ENCODE results near the gene NDUFS5.
"Not testable (repeated sequence)": the region's sequence is repeated elsewhere in the genome, so short reads cannot be mapped to it uniquely, and the experiment has no call there.

The NDUFS5 gene

DNA sequence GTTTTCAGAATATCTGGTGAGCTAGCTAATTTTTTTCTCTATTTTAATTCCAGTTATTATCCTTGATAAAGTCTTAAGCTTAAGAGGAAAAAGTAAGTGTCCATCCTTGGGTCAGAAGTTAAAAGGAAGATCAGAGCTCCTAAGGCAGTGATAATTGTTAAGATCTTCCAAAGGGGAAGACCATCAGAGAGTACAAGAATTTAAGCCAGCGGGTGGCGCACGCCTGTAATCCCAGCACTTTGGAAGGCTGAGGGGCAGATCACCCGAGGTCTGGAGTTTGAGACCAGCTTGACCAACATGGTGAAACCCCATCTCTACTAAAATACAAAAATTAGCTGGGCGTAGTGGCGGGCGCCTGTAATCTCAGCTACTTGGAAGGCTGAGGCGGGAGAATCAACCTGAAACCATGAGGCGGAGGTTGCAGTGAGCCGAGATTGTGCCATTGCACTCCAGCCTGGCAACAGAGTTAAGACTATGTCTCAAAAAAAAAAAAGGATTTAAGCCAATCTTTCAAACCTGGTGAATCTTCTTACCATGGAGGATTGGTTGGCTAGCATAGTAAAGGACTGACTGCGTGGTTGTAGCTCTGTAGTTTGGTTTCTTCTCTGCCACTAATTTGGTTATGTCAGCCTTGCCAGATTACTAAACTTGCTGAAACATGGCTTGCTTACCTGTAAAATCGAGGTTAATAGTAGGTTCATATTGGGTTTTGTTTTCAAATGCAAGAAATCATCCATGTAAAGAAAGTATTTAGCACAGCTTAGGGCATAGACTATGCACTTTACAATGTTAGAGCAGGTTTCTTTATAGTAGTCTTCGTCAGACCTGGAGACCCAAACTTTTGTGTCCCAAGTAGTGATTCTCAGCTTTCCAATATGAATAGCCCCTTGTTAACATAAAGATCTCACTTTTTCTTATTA, 19.2 kb upstream of the NDUFS5 start:
- Histone ChIP-seq H3K4me2 (ENCODE audit: low read length) (no peak overlapping the region), H3K9ac (ENCODE audit: low read length) (no peak overlapping the region), H3K27me3 (ENCODE audit: low read depth, low read length) (no peaks in the 10 kb centered on the region), H2AFZ (ENCODE audit: low read depth, low read length) (no peak overlapping the region), H3K4me3 (ENCODE audit: low read length) (no peak overlapping the region), H3K9me3 (ENCODE audit: insufficient read depth, low read length) (no peaks in the 10 kb centered on the region), H4K20me1 (ENCODE audit: insufficient read depth, low read length) (peaks cover 2% of the 10 kb centered on the region; the same call in 1 of the 2 replicates), H3K4me1 (ENCODE audit: low read length) (no peaks in the 10 kb centered on the region), H3K36me3 (replicated peaks; ENCODE audit: low read depth, low read length) (peaks cover 43% of the 10 kb centered on the region), H3K79me2 (ENCODE audit: low read length) (peaks cover 6% of the 10 kb centered on the region; the same call in 1 of the 2 replicates), H3K27ac (ENCODE audit: low read length) (no peak overlapping the region)
- TF ChIP-seq, protein P1, sequence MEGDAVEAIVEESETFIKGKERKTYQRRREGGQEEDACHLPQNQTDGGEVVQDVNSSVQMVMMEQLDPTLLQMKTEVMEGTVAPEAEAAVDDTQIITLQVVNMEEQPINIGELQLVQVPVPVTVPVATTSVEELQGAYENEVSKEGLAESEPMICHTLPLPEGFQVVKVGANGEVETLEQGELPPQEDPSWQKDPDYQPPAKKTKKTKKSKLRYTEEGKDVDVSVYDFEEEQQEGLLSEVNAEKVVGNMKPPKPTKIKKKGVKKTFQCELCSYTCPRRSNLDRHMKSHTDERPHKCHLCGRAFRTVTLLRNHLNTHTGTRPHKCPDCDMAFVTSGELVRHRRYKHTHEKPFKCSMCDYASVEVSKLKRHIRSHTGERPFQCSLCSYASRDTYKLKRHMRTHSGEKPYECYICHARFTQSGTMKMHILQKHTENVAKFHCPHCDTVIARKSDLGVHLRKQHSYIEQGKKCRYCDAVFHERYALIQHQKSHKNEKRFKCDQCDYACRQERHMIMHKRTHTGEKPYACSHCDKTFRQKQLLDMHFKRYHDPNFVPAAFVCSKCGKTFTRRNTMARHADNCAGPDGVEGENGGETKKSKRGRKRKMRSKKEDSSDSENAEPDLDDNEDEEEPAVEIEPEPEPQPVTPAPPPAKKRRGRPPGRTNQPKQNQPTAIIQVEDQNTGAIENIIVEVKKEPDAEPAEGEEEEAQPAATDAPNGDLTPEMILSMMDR (IDR thresholded peaks at IDR 0.05; ENCODE audit: low read depth, low read length), result no peak
- no peak for TF ChIP-seq EZH2phosphoT487 (IDR thresholded peaks at IDR 0.05; ENCODE audit: low read depth)

DNA sequence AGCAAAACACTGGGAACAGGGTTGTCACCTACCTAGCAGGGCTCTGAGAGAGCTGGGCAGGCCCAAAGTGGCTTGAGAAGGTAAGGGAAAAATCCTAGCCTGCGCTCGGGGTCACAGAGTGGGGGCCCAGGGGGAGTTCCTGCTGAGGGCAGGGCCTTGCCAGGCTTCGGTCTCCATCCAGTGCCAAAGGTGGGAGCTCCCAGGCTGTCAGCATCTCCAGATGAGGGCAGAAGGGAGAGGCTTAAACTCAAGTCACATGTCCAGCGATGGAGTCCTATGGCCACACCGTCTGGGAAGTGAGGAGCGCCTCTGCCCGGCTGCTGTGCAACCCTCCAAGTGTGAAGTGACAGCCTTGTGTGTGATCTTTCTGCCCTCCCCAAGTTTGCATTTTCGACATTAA, 11.2 kb upstream of the NDUFS5 start:
- not testable (repeated sequence) for H3K27me3 ChIP-seq (ENCODE audit: low read depth, low read length); H3K36me3 ChIP-seq (replicated peaks; ENCODE audit: low read depth, low read length); H4K20me1 ChIP-seq (ENCODE audit: insufficient read depth, low read length); H3K4me2 ChIP-seq (ENCODE audit: low read length); H3K4me1 ChIP-seq (ENCODE audit: low read length); H3K9me3 ChIP-seq (ENCODE audit: insufficient read depth, low read length); H3K9ac ChIP-seq (ENCODE audit: low read length); H3K79me2 ChIP-seq (ENCODE audit: low read length); H3K27ac ChIP-seq (ENCODE audit: low read length); H2AFZ ChIP-seq (ENCODE audit: low read depth, low read length); H3K4me3 ChIP-seq (ENCODE audit: low read length)

DNA sequence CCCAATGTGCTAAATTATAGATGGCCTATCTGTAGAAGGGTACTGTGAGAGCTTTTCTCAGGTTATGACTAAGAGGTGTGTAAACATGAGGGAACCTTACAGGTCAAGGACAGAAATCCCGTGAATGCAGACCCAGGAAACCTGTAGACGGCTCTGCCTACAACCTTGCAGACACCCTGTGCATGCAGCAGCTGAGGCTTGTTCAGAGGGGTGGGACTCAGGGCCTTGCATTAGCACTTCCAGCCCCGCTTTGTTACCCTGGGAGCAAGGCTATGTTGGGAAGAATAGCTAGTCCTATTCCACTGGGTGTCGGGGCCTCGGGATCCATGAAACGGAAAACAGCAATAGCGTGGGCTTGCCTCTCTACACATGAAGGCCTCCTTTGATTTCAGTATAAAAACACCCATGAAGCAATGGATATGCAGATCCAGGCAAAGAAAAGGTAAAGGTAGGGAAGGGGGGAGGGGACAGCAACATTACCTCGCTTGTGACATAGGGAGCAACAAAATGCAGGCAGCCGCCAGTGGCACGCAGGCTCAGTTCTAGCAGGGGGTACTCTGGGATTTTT, 9.5 kb upstream of the NDUFS5 start:
- H3K4me2 ChIP-seq (ENCODE audit: low read length), result no peak overlapping the region
- TF ChIP-seq, protein P1 (IDR thresholded peaks at IDR 0.05; ENCODE audit: low read depth, low read length), result no peak
- TF ChIP-seq EZH2phosphoT487 (IDR thresholded peaks at IDR 0.05; ENCODE audit: low read depth), result no peak

DNA sequence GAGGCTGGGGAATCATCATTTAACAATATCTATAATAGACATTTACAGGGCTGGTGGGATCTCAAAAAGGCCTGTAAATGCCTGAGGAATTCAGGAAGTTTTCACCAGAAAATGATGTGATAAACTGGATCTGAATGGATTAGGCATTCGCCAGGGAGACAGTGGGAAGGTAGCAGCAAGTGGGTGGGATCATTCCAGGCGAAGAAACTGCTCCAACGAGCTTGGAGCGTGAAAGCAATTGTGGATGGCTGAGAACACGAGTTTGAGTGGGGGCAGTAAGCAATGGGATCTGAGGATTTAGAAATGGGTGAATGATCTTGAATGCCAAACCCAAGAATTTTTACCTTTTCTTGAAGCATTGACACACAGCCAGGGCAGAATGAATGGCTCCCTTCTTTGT, 8.9 kb upstream of the NDUFS5 start:
- H3K36me3 ChIP-seq (replicated peaks; ENCODE audit: low read depth, low read length), result no peaks in the 10 kb centered on the region
- no peaks in the 10 kb centered on the region for H3K9me3 ChIP-seq (ENCODE audit: insufficient read depth, low read length)
- TF ChIP-seq, protein P1 (IDR thresholded peaks at IDR 0.05; ENCODE audit: low read depth, low read length), result no peak
- no peak for TF ChIP-seq EZH2phosphoT487 (IDR thresholded peaks at IDR 0.05; ENCODE audit: low read depth)
- H3K9ac ChIP-seq (ENCODE audit: low read length), result no peak overlapping the region
- no peaks in the 10 kb centered on the region for H4K20me1 ChIP-seq (ENCODE audit: insufficient read depth, low read length)
- H3K4me2 ChIP-seq (ENCODE audit: low read length), result no peak overlapping the region
- no peak overlapping the region for H3K27ac ChIP-seq (ENCODE audit: low read length)
- H3K79me2 ChIP-seq (ENCODE audit: low read length), result no peaks in the 10 kb centered on the region
- no peaks in the 10 kb centered on the region for H3K4me1 ChIP-seq (ENCODE audit: low read length)
- no peak overlapping the region for H2AFZ ChIP-seq (ENCODE audit: low read depth, low read length)
- no peaks in the 10 kb centered on the region for H3K27me3 ChIP-seq (ENCODE audit: low read depth, low read length)
- no peak overlapping the region for H3K4me3 ChIP-seq (ENCODE audit: low read length)

More for the DNA sequence above, 9.5 kb upstream of the NDUFS5 start:
- H3K9me3 ChIP-seq (ENCODE audit: insufficient read depth, low read length), result no peaks in the 10 kb centered on the region
- no peak overlapping the region for H3K9ac ChIP-seq (ENCODE audit: low read length)
- no peak overlapping the region for H2AFZ ChIP-seq (ENCODE audit: low read depth, low read length)
- no peak overlapping the region for H3K27ac ChIP-seq (ENCODE audit: low read length)
- H3K4me3 ChIP-seq (ENCODE audit: low read length), result no peak overlapping the region
- H3K36me3 ChIP-seq (replicated peaks; ENCODE audit: low read depth, low read length), result peaks cover 4% of the 10 kb centered on the region
- H4K20me1 ChIP-seq (ENCODE audit: insufficient read depth, low read length), result no peaks in the 10 kb centered on the region
- H3K79me2 ChIP-seq (ENCODE audit: low read length), result no peaks in the 10 kb centered on the region
- no peaks in the 10 kb centered on the region for H3K27me3 ChIP-seq (ENCODE audit: low read depth, low read length)
- no peaks in the 10 kb centered on the region for H3K4me1 ChIP-seq (ENCODE audit: low read length)

DNA sequence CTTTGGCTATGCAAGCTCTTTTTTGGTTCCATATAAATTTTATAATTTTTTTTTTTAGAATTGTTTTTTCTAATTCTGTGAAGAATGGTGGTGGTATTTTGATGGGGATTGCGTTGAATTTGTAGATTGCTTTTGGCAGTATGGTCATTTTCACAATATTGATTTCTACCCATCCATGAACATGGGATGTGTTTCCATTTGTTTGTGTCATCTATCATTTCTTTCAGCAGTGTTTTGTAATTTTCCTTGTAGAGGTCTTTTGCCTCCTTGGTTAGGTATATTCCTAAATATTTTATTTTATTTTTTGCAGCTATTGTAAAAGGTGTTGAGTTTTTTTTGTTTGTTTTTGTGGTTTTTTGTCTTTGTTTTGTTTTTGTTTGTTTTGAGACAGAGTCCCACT, 5.7 kb upstream of the NDUFS5 start:
- H3K4me1 ChIP-seq (ENCODE audit: low read length); H3K27ac ChIP-seq (ENCODE audit: low read length); H4K20me1 ChIP-seq (ENCODE audit: insufficient read depth, low read length); H2AFZ ChIP-seq (ENCODE audit: low read depth, low read length); H3K9me3 ChIP-seq (ENCODE audit: insufficient read depth, low read length); H3K4me2 ChIP-seq (ENCODE audit: low read length); H3K36me3 ChIP-seq (replicated peaks; ENCODE audit: low read depth, low read length); H3K79me2 ChIP-seq (ENCODE audit: low read length); H3K27me3 ChIP-seq (ENCODE audit: low read depth, low read length); H3K4me3 ChIP-seq (ENCODE audit: low read length); H3K9ac ChIP-seq (ENCODE audit: low read length): not testable (repeated sequence)

Data from OCI-LY3 (cell line).